ENCODE measurements around the gene RBPJ.

The RBPJ gene

DNA sequence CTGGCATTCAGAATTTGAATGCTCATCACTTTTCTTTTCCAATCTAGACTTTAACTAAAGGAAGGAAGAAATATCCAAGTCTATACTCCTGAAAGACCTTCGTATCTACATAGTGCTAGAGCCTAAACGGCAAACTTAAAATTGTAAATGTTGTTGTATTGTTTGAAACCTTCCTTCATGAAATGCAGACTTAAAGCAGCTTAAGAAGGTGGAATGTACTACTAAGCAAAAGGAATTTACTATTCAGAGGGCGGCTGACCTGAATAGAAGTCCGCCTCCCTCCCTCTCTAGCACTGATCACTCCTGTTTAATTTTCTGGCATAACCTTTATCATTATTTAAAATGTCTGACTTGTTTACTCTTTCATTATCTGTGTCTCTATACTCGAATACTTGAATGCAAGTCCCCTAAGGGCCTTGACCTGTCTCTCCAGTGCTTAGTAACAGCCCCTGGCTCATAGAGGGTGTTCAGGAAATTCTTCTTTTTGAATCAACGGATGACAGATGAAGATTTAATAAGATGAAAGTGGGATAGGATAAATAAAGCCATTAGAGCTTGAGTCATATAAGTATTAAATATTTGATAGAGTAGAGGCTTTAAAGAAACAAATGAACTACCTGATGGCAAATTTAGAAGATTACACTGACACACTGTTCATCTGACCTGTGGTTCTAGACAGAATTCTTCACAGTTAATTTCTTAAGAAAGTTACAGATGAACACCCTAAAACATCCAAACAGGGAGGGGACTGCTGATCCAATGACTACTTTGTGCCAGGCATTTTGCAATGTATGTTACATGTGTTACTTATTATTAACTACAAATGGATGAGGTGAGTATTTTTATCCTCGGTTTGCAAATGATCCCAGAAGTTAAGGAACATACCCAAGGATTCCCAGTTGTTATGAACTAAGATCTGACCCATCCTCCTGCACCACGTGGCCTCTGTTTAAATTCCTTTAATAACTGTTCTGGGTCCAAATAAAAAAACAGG is 20.2 kb upstream of the RBPJ start:
- in situ Hi-C loops (cut with HindIII; ENCODE audit: low sequenced_read_pairs), result no loop called here
- no peak overlapping the region for H3K4me3 ChIP-seq (ENCODE audit: low read depth, low read length)
- DNase-seq (ENCODE audit: low read depth, low spot score), result no peak
- TF ChIP-seq, protein P1, sequence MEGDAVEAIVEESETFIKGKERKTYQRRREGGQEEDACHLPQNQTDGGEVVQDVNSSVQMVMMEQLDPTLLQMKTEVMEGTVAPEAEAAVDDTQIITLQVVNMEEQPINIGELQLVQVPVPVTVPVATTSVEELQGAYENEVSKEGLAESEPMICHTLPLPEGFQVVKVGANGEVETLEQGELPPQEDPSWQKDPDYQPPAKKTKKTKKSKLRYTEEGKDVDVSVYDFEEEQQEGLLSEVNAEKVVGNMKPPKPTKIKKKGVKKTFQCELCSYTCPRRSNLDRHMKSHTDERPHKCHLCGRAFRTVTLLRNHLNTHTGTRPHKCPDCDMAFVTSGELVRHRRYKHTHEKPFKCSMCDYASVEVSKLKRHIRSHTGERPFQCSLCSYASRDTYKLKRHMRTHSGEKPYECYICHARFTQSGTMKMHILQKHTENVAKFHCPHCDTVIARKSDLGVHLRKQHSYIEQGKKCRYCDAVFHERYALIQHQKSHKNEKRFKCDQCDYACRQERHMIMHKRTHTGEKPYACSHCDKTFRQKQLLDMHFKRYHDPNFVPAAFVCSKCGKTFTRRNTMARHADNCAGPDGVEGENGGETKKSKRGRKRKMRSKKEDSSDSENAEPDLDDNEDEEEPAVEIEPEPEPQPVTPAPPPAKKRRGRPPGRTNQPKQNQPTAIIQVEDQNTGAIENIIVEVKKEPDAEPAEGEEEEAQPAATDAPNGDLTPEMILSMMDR (IDR thresholded peaks at IDR 0.05; ENCODE audit: low read depth, low read length), result no peak

DNA sequence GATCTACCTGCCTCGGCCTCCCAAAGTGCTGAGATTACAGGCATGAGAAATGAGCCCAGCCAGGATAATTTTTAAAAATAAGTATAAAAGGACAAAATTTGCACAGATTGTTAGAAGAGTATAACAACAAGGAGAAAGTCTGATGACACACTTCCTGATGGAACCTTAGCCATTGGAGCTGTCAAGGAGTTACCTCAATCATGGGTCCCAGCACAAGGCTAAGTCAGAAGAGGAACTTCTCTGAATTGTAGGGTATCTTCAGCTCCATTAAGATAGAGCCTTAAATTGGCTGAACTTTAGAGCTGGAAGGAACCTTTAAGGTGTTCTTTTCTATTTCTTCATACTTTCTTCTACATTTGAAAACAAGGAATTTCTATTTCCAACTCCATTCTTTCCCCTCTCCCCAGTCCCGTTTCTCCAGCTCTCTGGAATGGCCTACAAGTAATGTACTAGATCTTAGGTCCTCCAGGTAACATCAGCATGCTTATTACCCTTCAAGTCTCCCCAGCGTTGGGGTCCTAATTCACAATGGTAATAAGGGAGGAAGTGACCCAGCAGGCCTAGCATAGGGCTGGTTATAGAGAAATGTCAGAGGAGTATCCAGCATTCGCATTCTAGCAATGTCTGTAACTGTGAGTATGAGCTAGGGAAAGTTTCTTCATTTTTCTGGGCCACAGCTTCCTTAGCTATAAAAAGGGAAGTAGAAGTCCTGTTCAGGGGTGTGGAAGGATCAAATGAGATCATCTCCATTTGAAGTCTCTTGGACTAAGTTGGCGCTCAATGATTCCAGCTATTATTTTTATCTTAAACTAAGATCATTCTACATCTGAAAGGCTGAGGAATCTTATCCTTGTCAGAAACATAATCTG is 18.5 kb upstream of the RBPJ start:
- no peak for DNase-seq (ENCODE audit: low read depth, low spot score)
- no peak overlapping the region for H3K4me3 ChIP-seq (ENCODE audit: low read depth, low read length)
- TF ChIP-seq, protein P1 (IDR thresholded peaks at IDR 0.05; ENCODE audit: low read depth, low read length), result no peak
- in situ Hi-C loops (cut with HindIII; ENCODE audit: low sequenced_read_pairs), result no loop called here

DNA sequence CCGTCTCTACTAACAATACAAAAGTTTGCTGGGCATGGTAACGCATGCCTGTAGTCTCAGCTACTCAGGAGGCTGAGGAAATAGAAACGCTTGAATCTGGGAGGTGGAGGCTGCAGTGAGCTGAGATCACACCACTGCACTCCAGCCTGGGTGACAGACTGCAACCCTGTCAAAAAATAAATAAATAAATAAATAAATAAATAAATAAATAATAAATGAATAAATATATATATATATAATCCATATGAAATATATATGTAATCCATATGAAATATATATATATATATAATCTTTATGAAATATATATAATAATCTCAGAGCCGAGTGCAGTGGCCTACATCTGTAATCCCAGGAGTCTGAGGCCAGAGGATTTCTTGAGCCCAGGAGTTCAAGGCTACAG is 17.8 kb upstream of the RBPJ start:
- in situ Hi-C loops (cut with HindIII; ENCODE audit: low sequenced_read_pairs), result no loop called here
- no peak for DNase-seq (ENCODE audit: low read depth, low spot score)
- TF ChIP-seq, protein P1 (IDR thresholded peaks at IDR 0.05; ENCODE audit: low read depth, low read length), result no peak
- no peak overlapping the region for H3K4me3 ChIP-seq (ENCODE audit: low read depth, low read length)

DNA sequence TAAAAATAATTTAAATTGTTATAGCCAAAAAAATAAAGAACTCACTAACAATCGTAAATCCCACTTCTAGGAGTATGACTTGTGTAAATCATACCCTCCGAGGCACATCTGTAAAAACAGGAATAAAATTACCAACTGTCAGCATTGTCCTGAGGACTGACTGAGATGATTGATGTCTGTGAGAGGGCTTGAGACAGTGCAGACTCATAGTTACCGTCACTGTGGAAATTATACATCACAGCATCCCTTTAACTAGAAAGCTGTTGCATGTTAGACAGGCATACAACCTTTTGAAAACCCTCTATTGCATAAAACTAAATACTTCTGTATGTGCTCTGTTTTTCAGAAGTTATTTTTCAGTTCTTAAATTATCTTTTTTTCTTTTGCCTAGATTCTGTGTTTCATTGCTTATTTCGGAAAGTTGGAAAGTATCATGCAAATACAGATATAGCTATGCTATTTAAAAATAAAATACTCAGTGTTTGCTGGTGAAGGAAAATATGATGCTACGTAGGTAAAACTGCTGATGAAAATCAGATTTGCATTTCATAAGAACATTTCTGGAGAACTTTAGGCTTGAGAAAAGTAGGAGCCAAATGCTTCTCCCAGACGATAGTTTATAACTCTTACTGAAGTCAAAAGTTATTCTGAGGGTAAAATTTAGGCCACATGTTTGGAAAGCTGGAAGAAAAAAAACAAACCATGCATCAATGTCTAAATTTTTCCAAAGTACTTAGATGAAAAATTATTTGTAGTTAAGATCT is 13.6 kb upstream of the RBPJ start:
- H3K4me3 ChIP-seq (ENCODE audit: low read depth, low read length), result no peak overlapping the region
- in situ Hi-C loops (cut with HindIII; ENCODE audit: low sequenced_read_pairs), result no loop called here
- TF ChIP-seq, protein P1 (IDR thresholded peaks at IDR 0.05; ENCODE audit: low read depth, low read length), result no peak
- DNase-seq (ENCODE audit: low read depth, low spot score), result no peak

DNA sequence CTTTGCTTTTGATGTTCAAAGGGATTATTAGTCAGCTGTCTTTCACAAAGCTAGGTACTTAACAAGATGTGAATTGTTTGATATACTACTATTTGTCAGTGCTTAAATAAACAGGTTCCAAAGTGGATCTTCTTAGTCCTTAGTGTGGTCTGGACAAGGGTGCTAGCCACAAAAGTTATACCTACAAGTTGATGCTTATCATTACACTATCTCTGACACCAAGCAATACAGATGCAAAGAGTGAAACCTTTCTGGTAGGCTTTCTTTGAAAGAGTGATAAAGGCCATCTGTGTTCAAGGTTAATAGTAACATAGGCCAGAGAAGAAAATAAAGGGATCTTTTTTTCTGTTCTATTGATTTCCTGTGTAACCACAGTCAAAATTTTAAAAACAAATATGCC is 12.2 kb upstream of the RBPJ start:
- no peak overlapping the region for H3K4me3 ChIP-seq (ENCODE audit: low read depth, low read length)
- TF ChIP-seq, protein P1 (IDR thresholded peaks at IDR 0.05; ENCODE audit: low read depth, low read length), result no peak
- no peak for DNase-seq (ENCODE audit: low read depth, low spot score)
- in situ Hi-C loops (cut with HindIII; ENCODE audit: low sequenced_read_pairs), result no loop called here

DNA sequence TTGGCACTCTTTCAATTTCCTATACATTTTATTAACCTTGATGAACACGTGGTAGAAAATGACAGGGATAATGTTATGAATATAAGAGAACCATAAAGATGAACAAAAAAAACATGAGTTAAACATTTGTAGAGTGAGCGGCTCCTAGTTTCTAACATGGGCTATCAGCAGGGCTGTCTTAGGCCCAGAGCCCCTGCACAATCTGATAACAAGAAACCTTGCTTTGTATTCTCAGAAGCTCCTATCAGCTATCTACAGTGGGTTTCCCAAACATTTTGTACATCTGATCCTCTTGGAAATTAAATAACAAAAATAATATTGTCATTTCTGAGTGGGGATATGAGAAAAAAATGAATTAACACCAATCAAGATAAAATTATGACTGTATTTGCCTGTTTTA is 10.6 kb upstream of the RBPJ start:
- TF ChIP-seq, protein P1 (IDR thresholded peaks at IDR 0.05; ENCODE audit: low read depth, low read length), result no peak
- no peak for DNase-seq (ENCODE audit: low read depth, low spot score)
- in situ Hi-C loops (cut with HindIII; ENCODE audit: low sequenced_read_pairs), result no loop called here
- H3K4me3 ChIP-seq (ENCODE audit: low read depth, low read length), result no peak overlapping the region
